ENCODE data around the gene PLEKHA6.

- TF ChIP-seq POLR2A (IDR thresholded peaks at IDR 0.05), result no peak
- no peak for TF ChIP-seq CTCF (IDR thresholded peaks at IDR 0.05)
Observed at GRCh38 chr1:204268101-204268500, 91.6 kb downstream of the PLEKHA6 start.
